ENCODE results near the gene RASSF1. TPM values are rescaled to one million over a fixed set of nuclear protein-coding genes. Genes with fewer than 3 reads are reported as not detected.

Gene RASSF1
- polyA plus RNA-seq, 2 of the 4 experiments (the other 2 are of a cell fraction) = 14.4 to 15.4 TPM

DNA sequence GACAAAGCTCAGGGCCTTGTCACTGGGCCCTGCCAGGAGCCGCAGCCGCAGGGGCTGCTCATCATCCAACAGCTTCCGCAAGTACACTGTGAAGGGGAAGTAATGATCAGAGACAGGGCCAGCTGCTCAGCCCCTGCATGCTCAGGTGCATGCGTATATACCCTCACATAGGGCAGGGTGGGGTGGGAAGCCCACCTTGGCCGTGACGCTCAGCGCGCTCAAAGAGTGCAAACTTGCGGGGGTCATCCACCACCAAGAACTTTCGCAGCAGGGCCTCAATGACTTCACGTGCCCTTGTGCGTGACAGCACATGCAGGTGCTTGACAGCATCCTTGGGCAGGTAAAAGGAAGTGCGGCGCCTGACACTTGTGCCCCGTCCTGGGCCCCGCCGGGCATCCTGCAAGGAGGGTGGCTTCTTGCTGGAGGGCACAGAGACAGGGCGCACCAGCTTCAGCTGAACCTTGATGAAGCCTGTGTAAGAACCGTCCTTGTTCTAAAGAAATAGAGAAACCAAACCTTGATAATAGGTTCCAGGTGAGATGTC lies 9.2 kb downstream of the RASSF1 start (continued):
- TF ChIP-seq MAFK (IDR thresholded peaks at IDR 0.05; ENCODE audit: partially characterized antibody) (no peak), RNF2 (IDR thresholded peaks at IDR 0.05; ENCODE audit: borderline replicate concordance, low read depth) (no peak)

DNA sequence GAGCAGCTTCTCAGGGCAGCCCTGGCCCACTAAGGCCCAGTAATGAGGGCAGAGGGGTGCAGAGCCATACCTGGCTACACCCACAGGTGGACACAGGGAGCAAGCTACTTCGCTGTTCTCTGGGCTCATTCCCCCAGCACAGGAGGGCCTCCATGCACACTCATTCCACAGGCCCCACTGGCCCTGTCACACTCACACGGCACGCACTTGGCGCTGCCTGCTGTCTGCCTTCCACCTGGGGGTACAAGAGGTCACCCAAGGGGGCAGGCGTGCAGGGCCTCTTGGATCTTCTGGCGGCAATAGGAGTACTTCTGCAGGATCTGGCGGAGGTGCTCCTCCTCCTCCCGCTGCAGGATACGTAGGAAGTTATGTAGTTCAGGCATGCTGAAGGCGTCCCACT lies 10.3 kb downstream of the RASSF1 start:
- Histone ChIP-seq H3K9me3 (no peaks in the 10 kb centered on the region), H3K27ac (no peak overlapping the region), H3K4me1 (peaks cover 27% of the 10 kb centered on the region), H3K4me3 (no peak overlapping the region), H3K4me2 (no peak overlapping the region)
- 85% methylated on average over 3 of the region's 10 CpGs for WGBS (ENCODE audit: missing lambda C conversion rate)
- TF ChIP-seq CHD2 (IDR thresholded peaks at IDR 0.05; ENCODE audit: low read length, partially characterized antibody) = no peak
- no peak for TF ChIP-seq SREBF2 (IDR thresholded peaks at IDR 0.05)
- TF ChIP-seq MAZ (IDR thresholded peaks at IDR 0.05; ENCODE audit: borderline replicate concordance, low read depth, low read length) = no peak
- TF ChIP-seq HOXB5 (CRISPR knock-in tag; IDR thresholded peaks at IDR 0.05) = no peak
- no peak for TF ChIP-seq JUN (IDR thresholded peaks at IDR 0.05)
- TF ChIP-seq ZNF302 (CRISPR knock-in tag; IDR thresholded peaks at IDR 0.05) = no peak
- TF ChIP-seq TFCP2L1 (CRISPR knock-in tag; IDR thresholded peaks at IDR 0.05) = no peak
- no peak for TF ChIP-seq FOXS1 (CRISPR knock-in tag; IDR thresholded peaks at IDR 0.05)
- no peak for TF ChIP-seq TP53 (CRISPR knock-in tag; IDR thresholded peaks at IDR 0.05)
- TF ChIP-seq POLR2AphosphoS2 (conservative IDR thresholded peaks at IDR 0.05; ENCODE audit: low read length) = no peak
- TF ChIP-seq EHMT2 (IDR thresholded peaks at IDR 0.05; ENCODE audit: low read depth) = no peak
- TF ChIP-seq, protein P1, sequence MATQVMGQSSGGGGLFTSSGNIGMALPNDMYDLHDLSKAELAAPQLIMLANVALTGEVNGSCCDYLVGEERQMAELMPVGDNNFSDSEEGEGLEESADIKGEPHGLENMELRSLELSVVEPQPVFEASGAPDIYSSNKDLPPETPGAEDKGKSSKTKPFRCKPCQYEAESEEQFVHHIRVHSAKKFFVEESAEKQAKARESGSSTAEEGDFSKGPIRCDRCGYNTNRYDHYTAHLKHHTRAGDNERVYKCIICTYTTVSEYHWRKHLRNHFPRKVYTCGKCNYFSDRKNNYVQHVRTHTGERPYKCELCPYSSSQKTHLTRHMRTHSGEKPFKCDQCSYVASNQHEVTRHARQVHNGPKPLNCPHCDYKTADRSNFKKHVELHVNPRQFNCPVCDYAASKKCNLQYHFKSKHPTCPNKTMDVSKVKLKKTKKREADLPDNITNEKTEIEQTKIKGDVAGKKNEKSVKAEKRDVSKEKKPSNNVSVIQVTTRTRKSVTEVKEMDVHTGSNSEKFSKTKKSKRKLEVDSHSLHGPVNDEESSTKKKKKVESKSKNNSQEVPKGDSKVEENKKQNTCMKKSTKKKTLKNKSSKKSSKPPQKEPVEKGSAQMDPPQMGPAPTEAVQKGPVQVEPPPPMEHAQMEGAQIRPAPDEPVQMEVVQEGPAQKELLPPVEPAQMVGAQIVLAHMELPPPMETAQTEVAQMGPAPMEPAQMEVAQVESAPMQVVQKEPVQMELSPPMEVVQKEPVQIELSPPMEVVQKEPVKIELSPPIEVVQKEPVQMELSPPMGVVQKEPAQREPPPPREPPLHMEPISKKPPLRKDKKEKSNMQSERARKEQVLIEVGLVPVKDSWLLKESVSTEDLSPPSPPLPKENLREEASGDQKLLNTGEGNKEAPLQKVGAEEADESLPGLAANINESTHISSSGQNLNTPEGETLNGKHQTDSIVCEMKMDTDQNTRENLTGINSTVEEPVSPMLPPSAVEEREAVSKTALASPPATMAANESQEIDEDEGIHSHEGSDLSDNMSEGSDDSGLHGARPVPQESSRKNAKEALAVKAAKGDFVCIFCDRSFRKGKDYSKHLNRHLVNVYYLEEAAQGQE (IDR thresholded peaks at IDR 0.05) = no peak
- TF ChIP-seq, protein P2, sequence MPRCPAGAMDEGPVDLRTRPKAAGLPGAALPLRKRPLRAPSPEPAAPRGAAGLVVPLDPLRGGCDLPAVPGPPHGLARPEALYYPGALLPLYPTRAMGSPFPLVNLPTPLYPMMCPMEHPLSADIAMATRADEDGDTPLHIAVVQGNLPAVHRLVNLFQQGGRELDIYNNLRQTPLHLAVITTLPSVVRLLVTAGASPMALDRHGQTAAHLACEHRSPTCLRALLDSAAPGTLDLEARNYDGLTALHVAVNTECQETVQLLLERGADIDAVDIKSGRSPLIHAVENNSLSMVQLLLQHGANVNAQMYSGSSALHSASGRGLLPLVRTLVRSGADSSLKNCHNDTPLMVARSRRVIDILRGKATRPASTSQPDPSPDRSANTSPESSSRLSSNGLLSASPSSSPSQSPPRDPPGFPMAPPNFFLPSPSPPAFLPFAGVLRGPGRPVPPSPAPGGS (IDR thresholded peaks at IDR 0.05) = no peak
- no peak for TF ChIP-seq SMC3 (IDR thresholded peaks at IDR 0.05)
- no peak for TF ChIP-seq ESRRA (IDR thresholded peaks at IDR 0.05; ENCODE audit: borderline replicate concordance, low read length)
- no peak for TF ChIP-seq POLR2A (IDR thresholded peaks at IDR 0.05; ENCODE audit: low read length)
- TF ChIP-seq NFE2L2 (conservative IDR thresholded peaks at IDR 0.05; ENCODE audit: low read length) = no peak
- TF ChIP-seq KDM5A (IDR thresholded peaks at IDR 0.05) = no peak
- no peak for TF ChIP-seq PHF8 (IDR thresholded peaks at IDR 0.05; ENCODE audit: borderline replicate concordance, low read depth)
- ChIA-PET POLR2A (no interaction called here), CTCF (interaction anchor here (1.5 kb wide), 1 partner anchor 135 kb away, joined by 3 read pairs; no protein-coding TSS in a partner anchor)
- ATAC-seq (no peak), FAIRE-seq (no peak), DNase-seq (ENCODE audit: low read depth in 1 of 2, low spot score in 1 of 2) (no peak)
